HEK293 (cell line): ENCODE measurements around the gene MCTP1.

Experiments used
- BCL11A ChIP-seq: fragments of 450-650 bp; formaldehyde crosslinking; IDR thresholded peaks from 2 replicates; pipeline ENCODE4 v1.5.1; 2016; ENCODE audit warnings: low read depth, missing biosample characterization, missing genetic modification characterization
- BCL11B ChIP-seq: fragments of 450-650 bp; formaldehyde crosslinking; IDR thresholded peaks from 2 replicates; pipeline ENCODE4 v1.5.1; 2016; ENCODE audit warnings: low read depth, missing biosample characterization, missing genetic modification characterization
- GFI1B ChIP-seq: fragments of 450-650 bp; formaldehyde crosslinking; IDR thresholded peaks from 2 replicates; pipeline ENCODE4 v1.5.1; 2016; ENCODE audit warnings: missing biosample characterization, missing genetic modification characterization
- GLI2 ChIP-seq: fragments of 450-650 bp; formaldehyde crosslinking; IDR thresholded peaks from 2 replicates; pipeline ENCODE4; 2017; ENCODE audit warnings: missing biosample characterization, missing genetic modification characterization, low read depth, borderline replicate concordance
- GLIS1 ChIP-seq: fragments of 450-650 bp; formaldehyde crosslinking; IDR thresholded peaks from 2 replicates; pipeline ENCODE4 v1.5.1; 2016; ENCODE audit warnings: missing biosample characterization, missing genetic modification characterization
- GLIS2 ChIP-seq: fragments of 450-650 bp; formaldehyde crosslinking; IDR thresholded peaks from 2 replicates; pipeline ENCODE4 v1.5.1; 2016; ENCODE audit warnings: missing biosample characterization, missing genetic modification characterization
- MZF1 ChIP-seq: fragments of 450-650 bp; formaldehyde crosslinking; IDR thresholded peaks from 2 replicates; pipeline ENCODE4 v1.5.1; 2017; ENCODE audit warnings: missing biosample characterization, missing genetic modification characterization, borderline replicate concordance
- YY1 ChIP-seq: fragments of 450-650 bp; formaldehyde crosslinking; IDR thresholded peaks from 2 replicates; pipeline ENCODE4 v1.5.1; 2018; ENCODE audit warnings: missing biosample characterization, missing genetic modification characterization
- ZBTB17 ChIP-seq: fragments of 450-650 bp; formaldehyde crosslinking; IDR thresholded peaks from 2 replicates; pipeline ENCODE4 v1.5.1; 2016; ENCODE audit warnings: missing biosample characterization, missing genetic modification characterization
- ZBTB8A ChIP-seq: fragments of 450-650 bp; formaldehyde crosslinking; IDR thresholded peaks from 2 replicates; pipeline ENCODE4 v1.5.1; 2016; ENCODE audit warnings: missing biosample characterization, missing genetic modification characterization
- ZFHX2 ChIP-seq: fragments of 450-650 bp; formaldehyde crosslinking; conservative IDR thresholded peaks from 2 replicates; pipeline ENCODE4 v1.5.1; 2016; ENCODE audit warnings: missing biosample characterization, missing genetic modification characterization
- ZNF16 ChIP-seq: fragments of 450-650 bp; formaldehyde crosslinking; IDR thresholded peaks from 2 replicates; pipeline ENCODE4 v1.5.1; 2016; ENCODE audit warnings: low read depth, missing biosample characterization, missing genetic modification characterization
- ZNF2 ChIP-seq: fragments of 450-650 bp; formaldehyde crosslinking; IDR thresholded peaks from 2 replicates; pipeline ENCODE4 v1.5.1; 2016; ENCODE audit warnings: missing biosample characterization, missing genetic modification characterization
- ZNF214 ChIP-seq: fragments of 450-650 bp; formaldehyde crosslinking; IDR thresholded peaks from 2 replicates; pipeline ENCODE4 v1.5.1; 2017; ENCODE audit warnings: missing biosample characterization, mild to moderate bottlenecking, missing genetic modification characterization, borderline replicate concordance
- ZNF335 ChIP-seq: fragments of 450-650 bp; formaldehyde crosslinking; conservative IDR thresholded peaks from 2 replicates; pipeline ENCODE4 v1.5.1; 2016; ENCODE audit warnings: missing biosample characterization, missing genetic modification characterization
- ZNF394 ChIP-seq: fragments of 450-650 bp; formaldehyde crosslinking; IDR thresholded peaks from 2 replicates; pipeline ENCODE4 v1.5.1; 2016; ENCODE audit warnings: missing biosample characterization, missing genetic modification characterization, mild to moderate bottlenecking, moderate library complexity, borderline replicate concordance
- ZNF561 ChIP-seq: fragments of 450-650 bp; IDR thresholded peaks from 2 replicates; pipeline ENCODE4 v1.5.1; 2018; ENCODE audit warnings: missing biosample characterization, missing genetic modification characterization, borderline replicate concordance
- ZNF600 ChIP-seq: fragments of 450-650 bp; formaldehyde crosslinking; IDR thresholded peaks from 2 replicates; pipeline ENCODE4 v1.5.1; 2016; ENCODE audit warnings: missing biosample characterization, missing genetic modification characterization
- ZNF843 ChIP-seq: fragments of 450-650 bp; formaldehyde crosslinking; IDR thresholded peaks from 2 replicates; pipeline ENCODE4 v1.5.1; 2016; ENCODE audit warnings: missing biosample characterization, missing genetic modification characterization
- TF ChIP-seq, protein P1 (sequence below): fragments of 450-650 bp; formaldehyde crosslinking; IDR thresholded peaks from 2 replicates; pipeline ENCODE4 v1.5.1; 2017; ENCODE audit warnings: missing biosample characterization, missing genetic modification characterization
- TF ChIP-seq, protein P2 (sequence below): fragments of 450-650 bp; formaldehyde crosslinking; IDR thresholded peaks from 2 replicates; pipeline ENCODE4 v1.5.1; 2017; ENCODE audit warnings: missing biosample characterization, missing genetic modification characterization
- TF ChIP-seq, protein P3 (sequence below): IDR thresholded peaks from 2 replicates; pipeline ENCODE4 v1.6.1; 2011; ENCODE audit warnings: mild to moderate bottlenecking, low read depth, low read length, borderline replicate concordance
- TF ChIP-seq, protein P4 (sequence below): fragments of 450-650 bp; formaldehyde crosslinking; IDR thresholded peaks from 2 replicates; pipeline ENCODE4 v1.5.1; 2016; ENCODE audit warnings: missing biosample characterization, missing genetic modification characterization
- TF ChIP-seq, protein P5 (sequence below): fragments of 450-650 bp; formaldehyde crosslinking; IDR thresholded peaks from 2 replicates; pipeline ENCODE4 v1.5.1; 2016; ENCODE audit warnings: missing biosample characterization, missing genetic modification characterization
- TF ChIP-seq, protein P6 (sequence below): fragments of 450-650 bp; formaldehyde crosslinking; IDR thresholded peaks from 2 replicates; pipeline ENCODE4; 2016; ENCODE audit warnings: missing biosample characterization, missing genetic modification characterization
- TF ChIP-seq, protein P7 (sequence below): fragments of 450-650 bp; formaldehyde crosslinking; IDR thresholded peaks from 2 replicates; pipeline ENCODE4 v1.5.1; 2016; ENCODE audit warnings: missing biosample characterization, missing genetic modification characterization

The MCTP1 gene

DNA sequence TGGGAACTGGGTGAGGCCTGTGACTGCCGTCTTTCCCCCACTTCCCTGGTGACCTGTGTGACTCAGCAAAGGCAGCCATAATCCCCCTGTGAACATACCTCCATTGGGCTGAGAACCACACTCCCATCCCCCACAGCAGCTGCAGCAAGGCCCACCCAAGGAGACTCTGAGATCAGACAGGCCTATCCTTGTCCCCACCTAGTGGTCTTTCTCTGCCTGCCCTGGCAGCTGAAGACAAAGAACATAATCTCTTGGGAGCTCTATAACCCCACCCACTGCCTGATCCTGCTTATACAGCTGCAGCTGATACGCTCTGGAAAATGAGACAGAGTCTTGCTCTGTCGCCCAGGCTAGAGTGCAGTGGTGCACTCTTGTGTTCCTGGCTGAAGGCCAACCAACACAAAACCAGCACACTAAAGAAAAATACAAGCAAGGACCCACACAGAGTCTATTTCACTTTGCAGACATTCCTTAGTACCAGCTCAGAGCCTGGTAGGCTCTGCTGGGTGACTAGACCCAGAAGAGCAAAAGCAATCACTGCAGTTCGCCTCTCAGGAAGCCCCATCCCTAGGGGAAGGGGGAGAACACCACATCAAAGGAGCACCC is 106.7 kb downstream of the MCTP1 start (continued):
- TF ChIP-seq, protein P1, sequence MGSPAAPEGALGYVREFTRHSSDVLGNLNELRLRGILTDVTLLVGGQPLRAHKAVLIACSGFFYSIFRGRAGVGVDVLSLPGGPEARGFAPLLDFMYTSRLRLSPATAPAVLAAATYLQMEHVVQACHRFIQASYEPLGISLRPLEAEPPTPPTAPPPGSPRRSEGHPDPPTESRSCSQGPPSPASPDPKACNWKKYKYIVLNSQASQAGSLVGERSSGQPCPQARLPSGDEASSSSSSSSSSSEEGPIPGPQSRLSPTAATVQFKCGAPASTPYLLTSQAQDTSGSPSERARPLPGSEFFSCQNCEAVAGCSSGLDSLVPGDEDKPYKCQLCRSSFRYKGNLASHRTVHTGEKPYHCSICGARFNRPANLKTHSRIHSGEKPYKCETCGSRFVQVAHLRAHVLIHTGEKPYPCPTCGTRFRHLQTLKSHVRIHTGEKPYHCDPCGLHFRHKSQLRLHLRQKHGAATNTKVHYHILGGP = no peak
- TF ChIP-seq ZBTB8A (tag by site-specific recombination) = peak; percentile 67
- TF ChIP-seq ZNF600 (tag by site-specific recombination) = peak; percentile 56; the same call in 1 of the 2 replicates
- TF ChIP-seq ZNF394 = no peak
- no peak for TF ChIP-seq BCL11A (tag by site-specific recombination)
- peak; percentile 67 for TF ChIP-seq GLIS2 (tag by site-specific recombination)
- 0 out of 2 replicates have a peak, but pooled peaks have one; percentile 14 for TF ChIP-seq ZNF843 (tag by site-specific recombination)
- TF ChIP-seq MZF1 (tag by site-specific recombination) = peak; percentile 39; the same call in 1 of the 2 replicates
- TF ChIP-seq, protein P2, sequence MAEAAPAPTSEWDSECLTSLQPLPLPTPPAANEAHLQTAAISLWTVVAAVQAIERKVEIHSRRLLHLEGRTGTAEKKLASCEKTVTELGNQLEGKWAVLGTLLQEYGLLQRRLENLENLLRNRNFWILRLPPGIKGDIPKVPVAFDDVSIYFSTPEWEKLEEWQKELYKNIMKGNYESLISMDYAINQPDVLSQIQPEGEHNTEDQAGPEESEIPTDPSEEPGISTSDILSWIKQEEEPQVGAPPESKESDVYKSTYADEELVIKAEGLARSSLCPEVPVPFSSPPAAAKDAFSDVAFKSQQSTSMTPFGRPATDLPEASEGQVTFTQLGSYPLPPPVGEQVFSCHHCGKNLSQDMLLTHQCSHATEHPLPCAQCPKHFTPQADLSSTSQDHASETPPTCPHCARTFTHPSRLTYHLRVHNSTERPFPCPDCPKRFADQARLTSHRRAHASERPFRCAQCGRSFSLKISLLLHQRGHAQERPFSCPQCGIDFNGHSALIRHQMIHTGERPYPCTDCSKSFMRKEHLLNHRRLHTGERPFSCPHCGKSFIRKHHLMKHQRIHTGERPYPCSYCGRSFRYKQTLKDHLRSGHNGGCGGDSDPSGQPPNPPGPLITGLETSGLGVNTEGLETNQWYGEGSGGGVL (tag by site-specific recombination) = peak; percentile 59
- TF ChIP-seq, protein P3, sequence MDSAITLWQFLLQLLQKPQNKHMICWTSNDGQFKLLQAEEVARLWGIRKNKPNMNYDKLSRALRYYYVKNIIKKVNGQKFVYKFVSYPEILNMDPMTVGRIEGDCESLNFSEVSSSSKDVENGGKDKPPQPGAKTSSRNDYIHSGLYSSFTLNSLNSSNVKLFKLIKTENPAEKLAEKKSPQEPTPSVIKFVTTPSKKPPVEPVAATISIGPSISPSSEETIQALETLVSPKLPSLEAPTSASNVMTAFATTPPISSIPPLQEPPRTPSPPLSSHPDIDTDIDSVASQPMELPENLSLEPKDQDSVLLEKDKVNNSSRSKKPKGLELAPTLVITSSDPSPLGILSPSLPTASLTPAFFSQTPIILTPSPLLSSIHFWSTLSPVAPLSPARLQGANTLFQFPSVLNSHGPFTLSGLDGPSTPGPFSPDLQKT = no peak
- no peak for TF ChIP-seq ZNF561
- TF ChIP-seq GLIS1 (tag by site-specific recombination) = peak; percentile 94
- peak; percentile 59; the same call in 1 of the 2 replicates for TF ChIP-seq ZBTB17 (tag by site-specific recombination)
- TF ChIP-seq YY1 (tag by site-specific recombination) = peak; percentile 63
- TF ChIP-seq, protein P4, sequence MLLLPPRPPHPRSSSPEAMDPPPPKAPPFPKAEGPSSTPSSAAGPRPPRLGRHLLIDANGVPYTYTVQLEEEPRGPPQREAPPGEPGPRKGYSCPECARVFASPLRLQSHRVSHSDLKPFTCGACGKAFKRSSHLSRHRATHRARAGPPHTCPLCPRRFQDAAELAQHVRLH (tag by site-specific recombination) = no peak
- TF ChIP-seq ZNF16 = no peak
- no peak for TF ChIP-seq ZNF214 (tag by site-specific recombination)
- TF ChIP-seq GFI1B (tag by site-specific recombination) = no peak
- TF ChIP-seq, protein P5, sequence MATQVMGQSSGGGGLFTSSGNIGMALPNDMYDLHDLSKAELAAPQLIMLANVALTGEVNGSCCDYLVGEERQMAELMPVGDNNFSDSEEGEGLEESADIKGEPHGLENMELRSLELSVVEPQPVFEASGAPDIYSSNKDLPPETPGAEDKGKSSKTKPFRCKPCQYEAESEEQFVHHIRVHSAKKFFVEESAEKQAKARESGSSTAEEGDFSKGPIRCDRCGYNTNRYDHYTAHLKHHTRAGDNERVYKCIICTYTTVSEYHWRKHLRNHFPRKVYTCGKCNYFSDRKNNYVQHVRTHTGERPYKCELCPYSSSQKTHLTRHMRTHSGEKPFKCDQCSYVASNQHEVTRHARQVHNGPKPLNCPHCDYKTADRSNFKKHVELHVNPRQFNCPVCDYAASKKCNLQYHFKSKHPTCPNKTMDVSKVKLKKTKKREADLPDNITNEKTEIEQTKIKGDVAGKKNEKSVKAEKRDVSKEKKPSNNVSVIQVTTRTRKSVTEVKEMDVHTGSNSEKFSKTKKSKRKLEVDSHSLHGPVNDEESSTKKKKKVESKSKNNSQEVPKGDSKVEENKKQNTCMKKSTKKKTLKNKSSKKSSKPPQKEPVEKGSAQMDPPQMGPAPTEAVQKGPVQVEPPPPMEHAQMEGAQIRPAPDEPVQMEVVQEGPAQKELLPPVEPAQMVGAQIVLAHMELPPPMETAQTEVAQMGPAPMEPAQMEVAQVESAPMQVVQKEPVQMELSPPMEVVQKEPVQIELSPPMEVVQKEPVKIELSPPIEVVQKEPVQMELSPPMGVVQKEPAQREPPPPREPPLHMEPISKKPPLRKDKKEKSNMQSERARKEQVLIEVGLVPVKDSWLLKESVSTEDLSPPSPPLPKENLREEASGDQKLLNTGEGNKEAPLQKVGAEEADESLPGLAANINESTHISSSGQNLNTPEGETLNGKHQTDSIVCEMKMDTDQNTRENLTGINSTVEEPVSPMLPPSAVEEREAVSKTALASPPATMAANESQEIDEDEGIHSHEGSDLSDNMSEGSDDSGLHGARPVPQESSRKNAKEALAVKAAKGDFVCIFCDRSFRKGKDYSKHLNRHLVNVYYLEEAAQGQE (tag by site-specific recombination) = no peak
- TF ChIP-seq, protein P6, sequence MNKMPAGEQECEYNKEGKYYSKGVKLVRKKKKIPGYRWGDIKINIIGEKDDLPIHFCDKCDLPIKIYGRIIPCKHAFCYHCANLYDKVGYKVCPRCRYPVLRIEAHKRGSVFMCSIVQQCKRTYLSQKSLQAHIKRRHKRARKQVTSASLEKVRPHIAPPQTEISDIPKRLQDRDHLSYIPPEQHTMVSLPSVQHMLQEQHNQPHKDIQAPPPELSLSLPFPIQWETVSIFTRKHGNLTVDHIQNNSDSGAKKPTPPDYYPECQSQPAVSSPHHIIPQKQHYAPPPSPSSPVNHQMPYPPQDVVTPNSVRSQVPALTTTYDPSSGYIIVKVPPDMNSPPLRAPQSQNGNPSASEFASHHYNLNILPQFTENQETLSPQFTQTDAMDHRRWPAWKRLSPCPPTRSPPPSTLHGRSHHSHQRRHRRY (tag by site-specific recombination) = no peak
- TF ChIP-seq ZFHX2 (tag by site-specific recombination) = peak; percentile 50; the same call in 1 of the 2 replicates
- TF ChIP-seq, protein P7, sequence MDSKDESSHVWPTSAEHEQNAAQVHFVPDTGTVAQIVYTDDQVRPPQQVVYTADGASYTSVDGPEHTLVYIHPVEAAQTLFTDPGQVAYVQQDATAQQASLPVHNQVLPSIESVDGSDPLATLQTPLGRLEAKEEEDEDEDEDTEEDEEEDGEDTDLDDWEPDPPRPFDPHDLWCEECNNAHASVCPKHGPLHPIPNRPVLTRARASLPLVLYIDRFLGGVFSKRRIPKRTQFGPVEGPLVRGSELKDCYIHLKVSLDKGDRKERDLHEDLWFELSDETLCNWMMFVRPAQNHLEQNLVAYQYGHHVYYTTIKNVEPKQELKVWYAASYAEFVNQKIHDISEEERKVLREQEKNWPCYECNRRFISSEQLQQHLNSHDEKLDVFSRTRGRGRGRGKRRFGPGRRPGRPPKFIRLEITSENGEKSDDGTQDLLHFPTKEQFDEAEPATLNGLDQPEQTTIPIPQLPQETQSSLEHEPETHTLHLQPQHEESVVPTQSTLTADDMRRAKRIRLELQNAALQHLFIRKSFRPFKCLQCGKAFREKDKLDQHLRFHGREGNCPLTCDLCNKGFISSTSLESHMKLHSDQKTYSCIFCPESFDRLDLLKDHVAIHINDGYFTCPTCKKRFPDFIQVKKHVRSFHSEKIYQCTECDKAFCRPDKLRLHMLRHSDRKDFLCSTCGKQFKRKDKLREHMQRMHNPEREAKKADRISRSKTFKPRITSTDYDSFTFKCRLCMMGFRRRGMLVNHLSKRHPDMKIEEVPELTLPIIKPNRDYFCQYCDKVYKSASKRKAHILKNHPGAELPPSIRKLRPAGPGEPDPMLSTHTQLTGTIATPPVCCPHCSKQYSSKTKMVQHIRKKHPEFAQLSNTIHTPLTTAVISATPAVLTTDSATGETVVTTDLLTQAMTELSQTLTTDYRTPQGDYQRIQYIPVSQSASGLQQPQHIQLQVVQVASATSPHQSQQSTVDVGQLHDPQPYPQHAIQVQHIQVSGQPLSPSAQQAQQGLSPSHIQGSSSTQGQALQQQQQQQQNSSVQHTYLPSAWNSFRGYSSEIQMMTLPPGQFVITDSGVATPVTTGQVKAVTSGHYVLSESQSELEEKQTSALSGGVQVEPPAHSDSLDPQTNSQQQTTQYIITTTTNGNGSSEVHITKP = peak; percentile 36; the same call in 1 of the 2 replicates
- TF ChIP-seq BCL11B (tag by site-specific recombination) = no peak
- TF ChIP-seq ZNF2 (tag by site-specific recombination) = 0 out of 2 replicates have a peak, but pooled peaks have one; percentile 65
- no peak for TF ChIP-seq GLI2 (tag by site-specific recombination)
- TF ChIP-seq ZNF335 (tag by site-specific recombination) = peak; percentile 39; the same call in 1 of the 2 replicates
